ENCODE results near the gene DNAJC5G. TPM values are rescaled to one million over a fixed set of nuclear protein-coding genes. Genes with fewer than 3 reads are reported as not detected.

The DNAJC5G gene, protein sequence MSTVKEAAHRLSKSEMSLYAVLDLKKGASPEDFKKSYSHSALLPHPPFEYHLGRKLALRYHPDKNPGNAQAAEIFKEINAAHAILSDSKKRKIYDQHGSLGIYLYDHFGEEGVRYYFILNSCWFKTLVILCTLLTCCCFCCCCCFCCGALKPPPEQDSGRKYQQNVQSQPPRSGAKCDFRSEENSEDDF
- 0.35 TPM in 1 of 2 replicates, not detected in the other for total RNA-seq (2011; cell fraction: chromatin; rRNA removed; ENCODE audit: low replicate concordance)
- total RNA-seq (2011; cell fraction: nucleolus; rRNA removed): not detected in 2 replicates
- not detected in 2 replicates for total RNA-seq (2011; cell fraction: nucleoplasm; rRNA removed)
- total RNA-seq (2014; rRNA removed) (not detected in 2 replicates), total RNA-seq (2014; rRNA removed; fragmentation: Illumina TruSeq; extraction: Trizol) (not detected in 2 replicates), total RNA-seq (2015; rRNA removed; fragmentation: Illumina TruSeq; extraction: Trizol) (not detected in 2 replicates), total RNA-seq (2021) (not detected in 2 replicates), polyA plus RNA-seq (2011; rRNA removed) (not detected in 2 replicates), polyA plus RNA-seq (2014; fragmentation: Illumina TruSeq; extraction: Trizol) (not detected in 2 replicates), polyA plus RNA-seq (2014; fragmentation: Nextera tagmentation; extraction: Ambion mirVana) (not detected), polyA plus RNA-seq (2014; rRNA removed) (0.43 TPM in 1 of 2 replicates, not detected in the other), polyA minus RNA-seq (2011; rRNA and poly(A)+ RNA removed) (not detected in 2 replicates), Bru-seq, nascent RNA (percentile 11 among the genes with signal in this experiment), BruChase-seq, experiment 1, labeled RNA remaining after a 2-hour chase (not detected), BruChase-seq, experiment 2, labeled RNA remaining after a 6-hour chase (not detected)
- polyA plus RNA-seq (2011; cell fraction: cytosol; rRNA removed): not detected in 2 replicates
- 0.15 and 0.37 TPM in 2 replicates for polyA plus RNA-seq (2011; cell fraction: nucleus; rRNA removed)
- 0.08 TPM in 1 of 2 replicates, not detected in the other for polyA plus RNA-seq (2012)
- polyA minus RNA-seq (2011; cell fraction: cytosol; rRNA and poly(A)+ RNA removed): not detected in 2 replicates
- polyA minus RNA-seq (2011; cell fraction: nucleus; rRNA and poly(A)+ RNA removed): not detected in 2 replicates
- long read RNA-seq, experiment 1: 0 reads
- long read RNA-seq, experiment 2: 0 reads
- long read RNA-seq, experiment 3: 0 reads

DNA sequence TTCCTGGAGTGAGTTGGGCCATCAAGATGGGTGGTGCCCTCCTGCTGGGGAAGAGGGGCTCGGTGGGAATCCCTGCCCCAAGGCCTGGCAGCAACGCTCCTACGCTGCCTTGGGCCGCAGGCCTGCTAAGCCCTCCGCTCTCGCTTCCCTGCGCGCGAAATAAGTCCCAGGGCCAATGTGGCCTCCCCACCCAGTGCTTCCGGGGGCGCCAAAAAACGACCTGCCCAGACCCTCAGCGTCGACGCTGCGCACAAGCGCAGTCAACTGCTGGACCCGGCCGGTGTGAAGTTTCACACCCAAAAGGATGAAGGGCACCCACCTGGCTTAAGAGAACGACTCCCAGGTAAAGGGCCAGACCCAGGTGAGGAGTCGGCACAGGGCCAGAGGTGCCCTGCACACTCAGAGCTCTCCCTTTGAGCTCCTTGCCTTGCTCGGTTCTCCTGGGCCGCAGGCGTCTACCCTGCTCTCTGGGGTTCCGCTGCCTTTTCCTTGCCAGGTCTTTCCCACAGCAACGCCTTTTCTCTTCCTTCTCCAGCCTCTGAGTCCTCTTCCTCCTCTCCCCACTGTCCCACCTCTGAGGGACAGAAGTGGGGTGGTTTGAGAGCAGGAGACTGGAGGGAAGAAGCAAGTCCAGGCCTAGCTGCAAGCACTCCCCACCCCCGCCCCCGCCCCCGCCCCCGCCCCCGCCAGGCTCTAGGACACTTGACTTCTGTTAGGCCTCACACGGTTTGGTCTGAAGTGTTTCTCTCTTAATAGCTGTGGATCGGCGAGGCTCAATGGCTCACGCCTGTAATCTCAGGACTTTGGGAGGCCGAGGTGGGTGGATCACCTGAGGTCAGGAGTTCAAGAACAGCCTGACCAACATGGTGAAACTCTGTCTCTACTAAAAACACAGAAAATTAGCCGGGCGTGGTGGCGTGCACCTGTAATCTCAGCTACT lies at the start of gene DNAJC5G:
Gene DNAJC5G (plus strand): TSS at position 223 of the 940 bp plus-strand sequence. CDS start 1,296 bp downstream, outside the sequence.
- H3K36me3 ChIP-seq (ENCODE audit: control insufficient read depth, insufficient read depth, low read length): no peaks in the 10 kb centered on the region
- DNase-seq (ENCODE audit: extremely low read depth in 1 of 4, low spot score in 3 of 4): no peak
- BruUV-seq (replicated peaks): no TSS peak
- H4K20me1 ChIP-seq (replicated peaks; ENCODE audit: control insufficient read depth, insufficient read depth, low read length): no peaks in the 10 kb centered on the region; the same call in 1 of the 2 replicates
- no peak within 1 kb of the TSS for H3K4me2 ChIP-seq (ENCODE audit: insufficient read depth, low read length)
- TF ChIP-seq CBX2 (IDR thresholded peaks at IDR 0.05; ENCODE audit: insufficient read depth, low read length, poor library complexity, severe bottlenecking): no peak
- no peak for TF ChIP-seq HNRNPH1 (optimal IDR thresholded peaks at IDR 0.05; ENCODE audit: low read depth, low read length)
- TF ChIP-seq NFATC3 (IDR thresholded peaks at IDR 0.05): no peak
- TF ChIP-seq, protein P1, sequence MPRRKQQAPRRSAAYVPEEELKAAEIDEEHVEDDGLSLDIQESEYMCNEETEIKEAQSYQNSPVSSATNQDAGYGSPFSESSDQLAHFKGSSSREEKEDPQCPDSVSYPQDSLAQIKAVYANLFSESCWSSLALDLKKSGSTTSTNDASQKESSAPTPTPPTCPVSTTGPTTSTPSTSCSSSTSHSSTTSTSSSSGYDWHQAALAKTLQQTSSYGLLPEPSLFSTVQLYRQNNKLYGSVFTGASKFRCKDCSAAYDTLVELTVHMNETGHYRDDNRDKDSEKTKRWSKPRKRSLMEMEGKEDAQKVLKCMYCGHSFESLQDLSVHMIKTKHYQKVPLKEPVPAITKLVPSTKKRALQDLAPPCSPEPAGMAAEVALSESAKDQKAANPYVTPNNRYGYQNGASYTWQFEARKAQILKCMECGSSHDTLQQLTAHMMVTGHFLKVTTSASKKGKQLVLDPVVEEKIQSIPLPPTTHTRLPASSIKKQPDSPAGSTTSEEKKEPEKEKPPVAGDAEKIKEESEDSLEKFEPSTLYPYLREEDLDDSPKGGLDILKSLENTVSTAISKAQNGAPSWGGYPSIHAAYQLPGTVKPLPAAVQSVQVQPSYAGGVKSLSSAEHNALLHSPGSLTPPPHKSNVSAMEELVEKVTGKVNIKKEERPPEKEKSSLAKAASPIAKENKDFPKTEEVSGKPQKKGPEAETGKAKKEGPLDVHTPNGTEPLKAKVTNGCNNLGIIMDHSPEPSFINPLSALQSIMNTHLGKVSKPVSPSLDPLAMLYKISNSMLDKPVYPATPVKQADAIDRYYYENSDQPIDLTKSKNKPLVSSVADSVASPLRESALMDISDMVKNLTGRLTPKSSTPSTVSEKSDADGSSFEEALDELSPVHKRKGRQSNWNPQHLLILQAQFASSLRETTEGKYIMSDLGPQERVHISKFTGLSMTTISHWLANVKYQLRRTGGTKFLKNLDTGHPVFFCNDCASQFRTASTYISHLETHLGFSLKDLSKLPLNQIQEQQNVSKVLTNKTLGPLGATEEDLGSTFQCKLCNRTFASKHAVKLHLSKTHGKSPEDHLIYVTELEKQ (CRISPR knock-in tag; IDR thresholded peaks at IDR 0.05): no peak
- TF ChIP-seq, protein P2, sequence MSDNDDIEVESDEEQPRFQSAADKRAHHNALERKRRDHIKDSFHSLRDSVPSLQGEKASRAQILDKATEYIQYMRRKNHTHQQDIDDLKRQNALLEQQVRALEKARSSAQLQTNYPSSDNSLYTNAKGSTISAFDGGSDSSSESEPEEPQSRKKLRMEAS (CRISPR knock-in tag; IDR thresholded peaks at IDR 0.05): no peak
- peaks cover 10 to 23% of the 10 kb centered on the region in 2 experiments for H3K4me1 ChIP-seq (replicated peaks in 1 of 2; ENCODE audit: control insufficient read depth in 2 of 2, insufficient read depth in 2 of 2, low read length in 2 of 2)
- H3K27ac ChIP-seq (ENCODE audit: extremely low read depth, low read depth, low read length): no peak within 1 kb of the TSS
- no peaks in the 10 kb centered on the region for H3K9me1 ChIP-seq (ENCODE audit: control insufficient read depth, insufficient read depth, low read length)
- no peak within 1 kb of the TSS for H2AFZ ChIP-seq (ENCODE audit: low read depth, low read length)
- 57% methylated on average over 36 of the region's 39 CpGs for WGBS (ENCODE audit: insufficient coverage, low coverage, missing lambda C conversion rate)
- in situ Hi-C loops (cut with MboI) (no loop called here), intact Hi-C loops (cut with micrococcal nuclease) (no loop called here)
- H3K9ac ChIP-seq (ENCODE audit: insufficient read depth in 1 of 2, low read depth in 2 of 2, low read length in 2 of 2): 0 out of 4 replicates have a peak within 1 kb of the TSS, but pooled peaks of 1 of the 2 experiments have one; percentile 13
- POLR2A ChIA-PET: no interaction called here
- peaks cover 4 to 5% of the 10 kb centered on the region in 2 experiments; a peak in 2 of 5 replicates for H3K27me3 ChIP-seq (ENCODE audit: control insufficient read depth in 2 of 2, insufficient read depth in 2 of 2, low read length in 2 of 2)
- FAIRE-seq: no peak
- H3K79me2 ChIP-seq (ENCODE audit: control insufficient read depth, insufficient read depth, low read length): no peaks in the 10 kb centered on the region
- CTCF ChIA-PET (ENCODE audit: low intra/inter-chr PET ratio): interaction anchor here (0.6 kb wide), 1 partner anchor 26 kb away, joined by 4 read pairs; no protein-coding TSS in a partner anchor
- no peak for ATAC-seq
- no peak within 1 kb of the TSS for H3K4me3 ChIP-seq
- no peaks in the 10 kb centered on the region for H3K9me3 ChIP-seq (replicated peaks; ENCODE audit: control insufficient read depth, insufficient read depth, low read depth, low read length)

All from K562 (cell line).